Measurements from ENCODE around the gene ESPN.

Gene ESPN

DNA sequence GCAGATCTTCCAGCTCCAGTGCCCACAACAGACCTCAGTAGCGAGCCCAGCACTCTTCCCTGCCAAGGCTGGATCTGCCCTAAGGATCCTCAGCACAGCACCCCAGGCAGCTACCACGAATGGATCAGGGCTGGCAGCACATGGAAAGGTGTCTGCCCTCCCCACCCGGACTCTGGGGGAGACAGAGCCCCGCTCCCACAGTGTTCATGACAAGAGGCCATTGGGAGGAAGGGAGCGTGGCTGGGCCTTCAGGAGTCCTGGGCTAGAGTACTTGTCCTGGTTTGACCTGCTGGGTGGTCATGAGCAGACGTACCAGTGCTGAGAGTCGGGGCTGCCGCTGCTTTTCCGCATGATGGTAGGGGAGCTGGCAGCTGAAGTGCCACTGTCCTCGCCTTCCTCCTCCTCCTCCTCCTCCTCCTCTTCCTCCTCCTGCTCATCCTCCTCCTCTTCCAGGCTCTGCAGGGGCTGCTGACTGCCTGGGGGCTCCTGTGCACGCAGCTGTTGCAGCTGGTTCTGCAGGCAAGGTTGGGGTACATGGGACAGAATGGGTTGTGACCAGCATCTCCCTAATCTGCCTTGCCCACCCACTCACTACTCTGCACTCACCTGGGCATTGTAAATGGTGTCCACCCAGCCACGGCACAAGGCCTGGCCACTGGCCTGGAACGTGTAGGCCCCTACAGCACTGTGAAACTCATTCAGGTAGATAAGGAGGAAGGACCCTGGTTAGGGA lies 44.3 kb downstream of the ESPN start:
- over 99% methylated on average over 12 of the region's 13 CpGs for WGBS (ENCODE audit: insufficient coverage)
- ChIA-PET CTCF (interaction anchor here (0.5 to 1.3 kb wide), 4 partner anchors 10 to 31 kb away, joined by 3 read pairs; no protein-coding TSS in a partner anchor), POLR2A (no interaction called here)
- DNase-seq = no peak
- Histone ChIP-seq H3K4me1 (ENCODE audit: control extremely low read depth in 1 of 4, control insufficient read depth in 4 of 4, insufficient read depth in 4 of 4, low read length in 3 of 4) (peaks cover 0 to 17% (median 14%) of the 10 kb centered on the region in 4 experiments), H3K27ac (ENCODE audit: insufficient read depth in 1 of 2, low read depth in 1 of 2, low read length in 2 of 2, poor library complexity in 1 of 2, severe bottlenecking in 2 of 2) (no peak overlapping the region), H3K27me3 (replicated peaks in 2 of 5; ENCODE audit: control insufficient read depth in 4 of 5, insufficient read depth in 5 of 5, low read length in 4 of 5) (peaks cover 0 to 29% (median 0%) of the 10 kb centered on the region in 5 experiments), H3K9me3 (ENCODE audit: control extremely low read depth in 1 of 5, control insufficient read depth in 4 of 5, insufficient read depth in 2 of 5, low read depth in 1 of 5, low read length in 4 of 5) (no peaks in the 10 kb centered on the region), H3K4me3 (ENCODE audit: control insufficient read depth in 1 of 7, extremely low read depth in 1 of 7, insufficient read depth in 4 of 7, low read depth in 2 of 7, low read length in 6 of 7) (no peak overlapping the region), H3K36me3 (ENCODE audit: control insufficient read depth in 4 of 4, insufficient read depth in 4 of 4, low read length in 3 of 4) (no peaks in the 10 kb centered on the region)

DNA sequence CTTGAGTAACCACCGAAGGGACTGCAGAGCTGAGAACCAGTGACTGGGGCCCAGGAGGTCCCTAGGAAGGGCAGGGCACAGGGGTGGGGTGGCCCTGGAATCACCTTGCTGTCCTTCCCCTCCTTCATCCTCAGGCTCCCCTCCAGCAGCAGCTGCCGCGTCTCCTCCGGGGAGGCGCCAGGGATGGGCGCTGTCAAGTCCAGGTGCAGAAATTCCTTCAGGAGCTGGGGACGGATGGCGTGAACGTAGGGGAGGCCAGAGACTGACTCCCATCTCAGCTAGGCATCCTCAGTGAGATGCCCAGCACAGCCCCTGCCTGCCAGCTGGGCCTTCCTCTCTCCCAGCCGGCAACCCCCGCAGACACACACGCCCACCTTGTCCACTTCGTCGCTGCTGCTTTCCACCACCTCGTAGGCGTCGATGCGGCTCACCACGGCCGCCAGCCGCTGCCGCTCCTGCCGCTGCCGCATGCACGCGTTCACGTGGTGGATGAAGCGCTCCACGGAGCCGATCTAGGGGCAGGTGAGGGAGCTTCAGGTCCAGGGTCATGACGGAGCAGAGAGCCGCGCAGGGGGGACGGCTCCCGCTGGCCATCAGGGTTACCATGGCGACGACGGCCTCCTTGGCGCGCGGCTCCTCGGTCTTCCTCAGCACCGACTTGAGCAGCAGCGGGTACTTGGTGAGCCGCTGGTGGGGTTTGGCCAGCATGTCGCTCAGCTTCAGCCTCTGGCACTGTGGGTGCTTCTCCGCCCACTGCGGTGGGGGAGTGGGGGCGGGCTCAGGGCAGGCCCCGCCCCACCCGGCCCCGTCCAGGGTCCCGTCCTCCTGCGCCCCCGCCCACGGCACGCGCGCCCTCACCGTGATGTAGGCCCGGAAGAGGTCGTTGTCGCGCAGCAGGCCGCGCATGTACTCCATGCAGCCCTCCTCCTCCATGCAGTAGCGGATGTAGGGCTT lies 45.8 kb downstream of the ESPN start:
- Histone ChIP-seq H3K27ac (ENCODE audit: insufficient read depth in 1 of 2, low read depth in 1 of 2, low read length in 2 of 2, poor library complexity in 1 of 2, severe bottlenecking in 2 of 2) (no peak overlapping the region), H3K36me3 (ENCODE audit: control insufficient read depth in 4 of 4, insufficient read depth in 4 of 4, low read length in 3 of 4) (no peaks in the 10 kb centered on the region), H3K9me3 (ENCODE audit: control extremely low read depth in 1 of 5, control insufficient read depth in 4 of 5, insufficient read depth in 2 of 5, low read depth in 1 of 5, low read length in 4 of 5) (no peaks in the 10 kb centered on the region), H3K4me3 (ENCODE audit: control insufficient read depth in 1 of 7, extremely low read depth in 1 of 7, insufficient read depth in 4 of 7, low read depth in 2 of 7, low read length in 6 of 7) (no peak overlapping the region), H3K27me3 (replicated peaks in 2 of 5; ENCODE audit: control insufficient read depth in 4 of 5, insufficient read depth in 5 of 5, low read length in 4 of 5) (peaks cover 0 to 24% (median 0%) of the 10 kb centered on the region in 5 experiments), H3K4me1 (ENCODE audit: control extremely low read depth in 1 of 4, control insufficient read depth in 4 of 4, insufficient read depth in 4 of 4, low read length in 3 of 4) (peaks cover 0 to 8% (median 7%) of the 10 kb centered on the region in 4 experiments)
- CTCF ChIA-PET = interaction anchor here (1.2 kb wide), 1 partner anchor 16 kb away, joined by 4 read pairs; no protein-coding TSS in a partner anchor
- no peak for DNase-seq
- POLR2A ChIA-PET = no interaction called here
- 95% methylated on average over 63 of the region's 67 CpGs for WGBS (ENCODE audit: insufficient coverage)

DNA sequence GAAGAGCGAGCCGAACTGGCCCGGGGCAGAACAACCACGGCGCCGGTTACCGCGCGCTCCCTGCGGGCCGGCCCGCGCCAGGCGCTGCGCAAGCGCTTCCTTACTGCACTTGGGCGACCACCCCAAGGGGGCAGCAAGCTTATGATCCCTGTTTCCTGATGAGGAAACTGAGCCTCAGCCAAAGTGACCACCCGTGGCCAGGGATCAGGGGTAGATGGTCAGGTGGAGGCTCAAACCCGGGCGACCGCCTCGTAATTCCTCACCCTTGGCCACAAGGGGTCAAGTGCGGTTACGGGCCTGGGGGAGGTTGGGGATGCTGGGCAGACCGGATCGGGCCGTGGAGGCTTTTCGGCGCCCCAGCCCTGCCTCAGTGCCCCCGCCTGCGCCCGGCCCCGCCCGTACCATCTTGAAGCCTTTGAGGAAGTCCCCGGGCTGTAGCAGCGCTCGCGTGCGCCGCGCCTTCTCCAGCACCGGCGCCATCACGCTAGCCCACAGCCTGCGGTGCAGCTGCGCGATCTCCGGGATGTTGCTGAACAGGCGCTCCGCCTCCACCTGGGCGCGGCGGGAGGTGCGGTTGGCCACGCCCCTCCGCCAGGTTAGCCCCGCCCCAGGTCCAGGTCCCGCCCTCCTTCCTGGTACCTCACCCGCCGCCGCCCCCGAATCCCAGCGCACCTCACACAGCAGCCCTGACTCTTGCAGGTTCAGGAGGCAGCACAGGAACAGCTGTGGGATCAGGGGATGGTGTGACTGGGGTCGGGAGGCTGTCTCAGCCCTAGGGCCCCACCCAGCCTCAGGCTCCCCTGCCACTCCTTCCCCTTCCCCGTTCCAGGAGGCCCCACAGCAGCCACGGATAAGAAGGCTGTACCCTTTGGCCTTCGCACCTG lies 46.8 kb downstream of the ESPN start:
- H3K4me3 ChIP-seq (ENCODE audit: control insufficient read depth in 1 of 7, extremely low read depth in 1 of 7, insufficient read depth in 4 of 7, low read depth in 2 of 7, low read length in 6 of 7) = no peak overlapping the region

DNA sequence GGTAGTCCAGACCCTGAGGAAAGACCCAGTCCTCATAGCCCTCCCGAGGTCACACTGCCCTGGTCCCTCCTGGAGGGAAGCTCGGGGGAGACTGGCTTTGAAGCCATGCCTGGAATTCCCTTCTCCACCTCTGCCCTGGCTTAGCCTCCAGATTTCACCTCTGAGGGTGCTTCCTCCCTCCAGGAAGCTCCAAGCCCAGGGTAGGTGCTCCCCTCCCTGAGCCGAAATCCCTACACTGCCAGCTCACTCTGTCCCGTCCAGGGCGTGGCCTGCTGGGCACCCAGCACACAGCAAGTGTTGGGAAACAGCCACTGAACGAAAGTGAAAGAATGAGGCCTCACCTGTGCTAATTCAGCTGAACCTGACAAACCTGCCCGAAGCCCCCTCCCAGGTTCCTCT lies 47.4 kb downstream of the ESPN start:
- peaks cover 0 to 8% (median 0%) of the 10 kb centered on the region in 5 experiments for H3K27me3 ChIP-seq (replicated peaks in 2 of 5; ENCODE audit: control insufficient read depth in 4 of 5, insufficient read depth in 5 of 5, low read length in 4 of 5)
- ChIA-PET CTCF (interaction anchor here (1.0 to 2.7 kb wide), 6 partner anchors 8 to 67 kb away, joined by 3 to 7 read pairs (median 5); no protein-coding TSS in a partner anchor), POLR2A (no interaction called here)
- H3K9me3 ChIP-seq (ENCODE audit: control extremely low read depth in 1 of 5, control insufficient read depth in 4 of 5, insufficient read depth in 2 of 5, low read depth in 1 of 5, low read length in 4 of 5) = no peaks in the 10 kb centered on the region
- WGBS (ENCODE audit: insufficient coverage) = 97% methylated on average over 6 of the region's 7 CpGs
- H3K27ac ChIP-seq (ENCODE audit: insufficient read depth in 1 of 2, low read depth in 1 of 2, low read length in 2 of 2, poor library complexity in 1 of 2, severe bottlenecking in 2 of 2) = no peak overlapping the region
- H3K4me3 ChIP-seq (ENCODE audit: control insufficient read depth in 1 of 7, extremely low read depth in 1 of 7, insufficient read depth in 4 of 7, low read depth in 2 of 7, low read length in 6 of 7) = no peak overlapping the region
- H3K36me3 ChIP-seq (ENCODE audit: control insufficient read depth in 4 of 4, insufficient read depth in 4 of 4, low read length in 3 of 4) = no peaks in the 10 kb centered on the region
- H3K4me1 ChIP-seq (ENCODE audit: control extremely low read depth in 1 of 4, control insufficient read depth in 4 of 4, insufficient read depth in 4 of 4, low read length in 3 of 4) = no peaks in the 10 kb centered on the region
- no peak for DNase-seq

More for the DNA sequence above, 46.8 kb downstream of the ESPN start:
- H3K27ac ChIP-seq (ENCODE audit: insufficient read depth in 1 of 2, low read depth in 1 of 2, low read length in 2 of 2, poor library complexity in 1 of 2, severe bottlenecking in 2 of 2) = no peak overlapping the region
- DNase-seq = no peak
- POLR2A ChIA-PET = no interaction called here
- H3K36me3 ChIP-seq (ENCODE audit: control insufficient read depth in 4 of 4, insufficient read depth in 4 of 4, low read length in 3 of 4) = no peaks in the 10 kb centered on the region
- 92% methylated on average over 61 of the region's 67 CpGs for WGBS (ENCODE audit: insufficient coverage)
- CTCF ChIA-PET = interaction anchor here (1.0 to 2.0 kb wide), 5 partner anchors 8 to 66 kb away, joined by 3 to 6 read pairs (median 4); no protein-coding TSS in a partner anchor
- peaks cover 0 to 15% (median 0%) of the 10 kb centered on the region in 5 experiments for H3K27me3 ChIP-seq (replicated peaks in 2 of 5; ENCODE audit: control insufficient read depth in 4 of 5, insufficient read depth in 5 of 5, low read length in 4 of 5)
- H3K4me1 ChIP-seq (ENCODE audit: control extremely low read depth in 1 of 4, control insufficient read depth in 4 of 4, insufficient read depth in 4 of 4, low read length in 3 of 4) = no peaks in the 10 kb centered on the region
- H3K9me3 ChIP-seq (ENCODE audit: control extremely low read depth in 1 of 5, control insufficient read depth in 4 of 5, insufficient read depth in 2 of 5, low read depth in 1 of 5, low read length in 4 of 5) = no peaks in the 10 kb centered on the region

DNA sequence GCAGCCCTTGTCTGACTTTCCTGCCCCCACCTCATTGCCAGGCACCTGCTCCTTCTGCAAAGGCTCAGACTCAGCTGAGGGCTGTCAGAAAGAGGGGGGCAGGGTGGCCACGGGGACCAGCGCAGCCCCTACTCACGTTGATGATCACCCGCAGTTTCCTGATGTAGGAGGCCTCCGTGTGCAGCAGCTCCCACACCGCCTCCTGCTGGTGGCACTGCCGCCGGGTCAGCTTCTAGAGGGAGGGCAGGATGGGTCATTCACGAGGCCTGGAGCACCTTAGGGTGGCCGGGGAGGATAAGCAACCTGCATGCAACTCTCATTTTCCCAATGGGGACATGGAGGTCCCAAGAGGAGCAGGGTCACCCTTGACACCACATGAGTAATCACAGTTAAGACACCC lies 47.8 kb downstream of the ESPN start:
- Histone ChIP-seq H3K27ac (ENCODE audit: insufficient read depth in 1 of 2, low read depth in 1 of 2, low read length in 2 of 2, poor library complexity in 1 of 2, severe bottlenecking in 2 of 2) (no peak overlapping the region), H3K4me1 (ENCODE audit: control extremely low read depth in 1 of 4, control insufficient read depth in 4 of 4, insufficient read depth in 4 of 4, low read length in 3 of 4) (no peaks in the 10 kb centered on the region), H3K4me3 (ENCODE audit: control insufficient read depth in 1 of 7, extremely low read depth in 1 of 7, insufficient read depth in 4 of 7, low read depth in 2 of 7, low read length in 6 of 7) (no peak overlapping the region), H3K27me3 (replicated peaks in 2 of 5; ENCODE audit: control insufficient read depth in 4 of 5, insufficient read depth in 5 of 5, low read length in 4 of 5) (peaks cover 0 to 4% (median 0%) of the 10 kb centered on the region in 5 experiments), H3K36me3 (ENCODE audit: control insufficient read depth in 4 of 4, insufficient read depth in 4 of 4, low read length in 3 of 4) (no peaks in the 10 kb centered on the region), H3K9me3 (ENCODE audit: control extremely low read depth in 1 of 5, control insufficient read depth in 4 of 5, insufficient read depth in 2 of 5, low read depth in 1 of 5, low read length in 4 of 5) (no peaks in the 10 kb centered on the region)
- WGBS (ENCODE audit: insufficient coverage) = 91% methylated on average over 10 of the region's 10 CpGs
- ChIA-PET POLR2A (no interaction called here), CTCF (interaction anchor here (0.7 to 2.7 kb wide), 9 partner anchors 9 to 232 kb away, joined by 3 to 7 read pairs (median 4); no protein-coding TSS in a partner anchor)
- DNase-seq = no peak

DNA sequence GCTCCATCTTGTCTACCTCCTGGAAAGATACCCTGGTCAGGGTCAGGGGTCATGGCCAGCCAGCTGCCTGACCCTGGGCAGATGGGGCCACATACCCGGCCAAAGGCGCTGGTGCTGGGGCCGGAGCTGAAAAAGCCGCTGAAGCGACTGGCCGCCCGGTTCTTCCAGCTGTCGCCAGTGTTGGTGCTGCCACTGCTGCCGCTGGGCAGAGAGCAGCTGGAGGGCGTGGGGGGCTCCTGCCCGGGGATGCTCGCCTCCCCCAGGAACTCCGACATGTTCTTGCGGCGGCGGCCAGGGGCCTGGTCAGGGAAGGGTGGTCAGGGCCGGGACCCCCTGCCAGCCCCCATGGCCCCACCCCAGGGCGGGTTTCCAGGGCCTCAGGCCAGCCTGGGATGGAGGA lies 48.6 kb downstream of the ESPN start:
- CTCF ChIA-PET = interaction anchor here (0.7 to 2.7 kb wide), 8 partner anchors 10 to 233 kb away, joined by 3 to 7 read pairs (median 4); no protein-coding TSS in a partner anchor
- Histone ChIP-seq H3K9me3 (ENCODE audit: control extremely low read depth in 1 of 5, control insufficient read depth in 4 of 5, insufficient read depth in 2 of 5, low read depth in 1 of 5, low read length in 4 of 5) (no peaks in the 10 kb centered on the region), H3K4me3 (ENCODE audit: control insufficient read depth in 1 of 7, extremely low read depth in 1 of 7, insufficient read depth in 4 of 7, low read depth in 2 of 7, low read length in 6 of 7) (no peak overlapping the region), H3K27ac (ENCODE audit: insufficient read depth in 1 of 2, low read depth in 1 of 2, low read length in 2 of 2, poor library complexity in 1 of 2, severe bottlenecking in 2 of 2) (no peak overlapping the region), H3K27me3 (replicated peaks in 2 of 5; ENCODE audit: control insufficient read depth in 4 of 5, insufficient read depth in 5 of 5, low read length in 4 of 5) (peaks cover 0 to 4% (median 0%) of the 10 kb centered on the region in 5 experiments), H3K36me3 (ENCODE audit: control insufficient read depth in 4 of 4, insufficient read depth in 4 of 4, low read length in 3 of 4) (no peaks in the 10 kb centered on the region), H3K4me1 (ENCODE audit: control extremely low read depth in 1 of 4, control insufficient read depth in 4 of 4, insufficient read depth in 4 of 4, low read length in 3 of 4) (no peaks in the 10 kb centered on the region)
- no peak for DNase-seq
- WGBS (ENCODE audit: insufficient coverage) = 98% methylated on average over 14 of the region's 18 CpGs
- POLR2A ChIA-PET = no interaction called here

All from common myeloid progenitor, CD34-positive (primary cell).